Measurements from ENCODE around the gene CLGN.

Gene CLGN

GRCh38 chr4:140346136-140346535 lies 81.3 kb downstream of the CLGN start:
- TF ChIP-seq SNAI2 (CRISPR knock-in tag; IDR thresholded peaks at IDR 0.05), result no peak
- TF ChIP-seq, protein P1, sequence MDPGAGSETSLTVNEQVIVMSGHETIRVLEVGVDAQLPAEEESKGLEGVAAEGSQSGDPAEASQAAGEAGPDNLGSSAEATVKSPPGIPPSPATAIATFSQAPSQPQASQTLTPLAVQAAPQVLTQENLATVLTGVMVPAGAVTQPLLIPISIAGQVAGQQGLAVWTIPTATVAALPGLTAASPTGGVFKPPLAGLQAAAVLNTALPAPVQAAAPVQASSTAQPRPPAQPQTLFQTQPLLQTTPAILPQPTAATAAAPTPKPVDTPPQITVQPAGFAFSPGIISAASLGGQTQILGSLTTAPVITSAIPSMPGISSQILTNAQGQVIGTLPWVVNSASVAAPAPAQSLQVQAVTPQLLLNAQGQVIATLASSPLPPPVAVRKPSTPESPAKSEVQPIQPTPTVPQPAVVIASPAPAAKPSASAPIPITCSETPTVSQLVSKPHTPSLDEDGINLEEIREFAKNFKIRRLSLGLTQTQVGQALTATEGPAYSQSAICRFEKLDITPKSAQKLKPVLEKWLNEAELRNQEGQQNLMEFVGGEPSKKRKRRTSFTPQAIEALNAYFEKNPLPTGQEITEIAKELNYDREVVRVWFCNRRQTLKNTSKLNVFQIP (CRISPR knock-in tag; IDR thresholded peaks at IDR 0.05; ENCODE audit: borderline replicate concordance, low read depth), result no peak
- TF ChIP-seq ZNF565 (CRISPR knock-in tag; conservative IDR thresholded peaks at IDR 0.05; ENCODE audit: low read depth), result no peak
- no peak for TF ChIP-seq ARNTL (CRISPR knock-in tag; IDR thresholded peaks at IDR 0.05; ENCODE audit: borderline replicate concordance, low read depth)
- no peak for TF ChIP-seq GLIS3 (CRISPR knock-in tag; IDR thresholded peaks at IDR 0.05)
- no peak for TF ChIP-seq TSHZ2 (CRISPR knock-in tag; IDR thresholded peaks at IDR 0.05)
- TF ChIP-seq ZFP30 (CRISPR knock-in tag; IDR thresholded peaks at IDR 0.05), result no peak
- no peak for TF ChIP-seq TOX (CRISPR knock-in tag; IDR thresholded peaks at IDR 0.05; ENCODE audit: borderline replicate concordance)
- TF ChIP-seq OSR1 (CRISPR knock-in tag; IDR thresholded peaks at IDR 0.05), result no peak
- TF ChIP-seq RARB (CRISPR knock-in tag; IDR thresholded peaks at IDR 0.05), result no peak
- TF ChIP-seq, protein P2, sequence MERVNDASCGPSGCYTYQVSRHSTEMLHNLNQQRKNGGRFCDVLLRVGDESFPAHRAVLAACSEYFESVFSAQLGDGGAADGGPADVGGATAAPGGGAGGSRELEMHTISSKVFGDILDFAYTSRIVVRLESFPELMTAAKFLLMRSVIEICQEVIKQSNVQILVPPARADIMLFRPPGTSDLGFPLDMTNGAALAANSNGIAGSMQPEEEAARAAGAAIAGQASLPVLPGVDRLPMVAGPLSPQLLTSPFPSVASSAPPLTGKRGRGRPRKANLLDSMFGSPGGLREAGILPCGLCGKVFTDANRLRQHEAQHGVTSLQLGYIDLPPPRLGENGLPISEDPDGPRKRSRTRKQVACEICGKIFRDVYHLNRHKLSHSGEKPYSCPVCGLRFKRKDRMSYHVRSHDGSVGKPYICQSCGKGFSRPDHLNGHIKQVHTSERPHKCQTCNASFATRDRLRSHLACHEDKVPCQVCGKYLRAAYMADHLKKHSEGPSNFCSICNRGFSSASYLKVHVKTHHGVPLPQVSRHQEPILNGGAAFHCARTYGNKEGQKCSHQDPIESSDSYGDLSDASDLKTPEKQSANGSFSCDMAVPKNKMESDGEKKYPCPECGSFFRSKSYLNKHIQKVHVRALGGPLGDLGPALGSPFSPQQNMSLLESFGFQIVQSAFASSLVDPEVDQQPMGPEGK (CRISPR knock-in tag; IDR thresholded peaks at IDR 0.05; ENCODE audit: borderline replicate concordance), result no peak
- no peak for TF ChIP-seq ZNF70 (CRISPR knock-in tag; IDR thresholded peaks at IDR 0.05)
- no peak for TF ChIP-seq ZFP3 (CRISPR knock-in tag; IDR thresholded peaks at IDR 0.05)
- TF ChIP-seq PPARA (CRISPR knock-in tag; IDR thresholded peaks at IDR 0.05; ENCODE audit: borderline replicate concordance), result no peak
- no peak for TF ChIP-seq CREB5 (CRISPR knock-in tag; IDR thresholded peaks at IDR 0.05; ENCODE audit: low read depth)
- TF ChIP-seq, protein P3, sequence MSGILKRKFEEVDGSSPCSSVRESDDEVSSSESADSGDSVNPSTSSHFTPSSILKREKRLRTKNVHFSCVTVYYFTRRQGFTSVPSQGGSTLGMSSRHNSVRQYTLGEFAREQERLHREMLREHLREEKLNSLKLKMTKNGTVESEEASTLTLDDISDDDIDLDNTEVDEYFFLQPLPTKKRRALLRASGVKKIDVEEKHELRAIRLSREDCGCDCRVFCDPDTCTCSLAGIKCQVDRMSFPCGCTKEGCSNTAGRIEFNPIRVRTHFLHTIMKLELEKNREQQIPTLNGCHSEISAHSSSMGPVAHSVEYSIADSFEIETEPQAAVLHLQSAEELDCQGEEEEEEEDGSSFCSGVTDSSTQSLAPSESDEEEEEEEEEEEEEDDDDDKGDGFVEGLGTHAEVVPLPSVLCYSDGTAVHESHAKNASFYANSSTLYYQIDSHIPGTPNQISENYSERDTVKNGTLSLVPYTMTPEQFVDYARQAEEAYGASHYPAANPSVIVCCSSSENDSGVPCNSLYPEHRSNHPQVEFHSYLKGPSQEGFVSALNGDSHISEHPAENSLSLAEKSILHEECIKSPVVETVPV (CRISPR knock-in tag; IDR thresholded peaks at IDR 0.05), result no peak
- TF ChIP-seq TCF4 (CRISPR knock-in tag; IDR thresholded peaks at IDR 0.05; ENCODE audit: borderline replicate concordance), result no peak
- no peak for ATAC-seq

GRCh38 chr4:140344621-140345020 lies 82.8 kb downstream of the CLGN start:
- TF ChIP-seq, protein P2 (CRISPR knock-in tag; IDR thresholded peaks at IDR 0.05; ENCODE audit: borderline replicate concordance), result no peak
- TF ChIP-seq SNAI2 (CRISPR knock-in tag; IDR thresholded peaks at IDR 0.05) (no peak), ZFP30 (CRISPR knock-in tag; IDR thresholded peaks at IDR 0.05) (no peak), ZNF565 (CRISPR knock-in tag; conservative IDR thresholded peaks at IDR 0.05; ENCODE audit: low read depth) (no peak), GLIS3 (CRISPR knock-in tag; IDR thresholded peaks at IDR 0.05) (no peak), ZNF70 (CRISPR knock-in tag; IDR thresholded peaks at IDR 0.05) (no peak), CREB5 (CRISPR knock-in tag; IDR thresholded peaks at IDR 0.05; ENCODE audit: low read depth) (no peak), TCF4 (CRISPR knock-in tag; IDR thresholded peaks at IDR 0.05; ENCODE audit: borderline replicate concordance) (no peak), TSHZ2 (CRISPR knock-in tag; IDR thresholded peaks at IDR 0.05) (no peak), ZNF8 (CRISPR knock-in tag; IDR thresholded peaks at IDR 0.05) (no peak), PPARA (CRISPR knock-in tag; IDR thresholded peaks at IDR 0.05; ENCODE audit: borderline replicate concordance) (no peak)
- TF ChIP-seq, protein P3 (CRISPR knock-in tag; IDR thresholded peaks at IDR 0.05), result no peak
- TF ChIP-seq, protein P1 (CRISPR knock-in tag; IDR thresholded peaks at IDR 0.05; ENCODE audit: borderline replicate concordance, low read depth), result no peak
- ATAC-seq, result no peak
